ENCODE data around the gene ZFPM1.

ZFPM1 gene

GRCh38 chr16:88417684-88418476, 35.2 kb upstream of the ZFPM1 start:
- DNase-seq (ENCODE audit: low spot score): no peak

- no peak for DNase-seq (ENCODE audit: low spot score)
Measured at GRCh38 chr16:88418869-88419268, 34.2 kb upstream of the ZFPM1 start.

DNA sequence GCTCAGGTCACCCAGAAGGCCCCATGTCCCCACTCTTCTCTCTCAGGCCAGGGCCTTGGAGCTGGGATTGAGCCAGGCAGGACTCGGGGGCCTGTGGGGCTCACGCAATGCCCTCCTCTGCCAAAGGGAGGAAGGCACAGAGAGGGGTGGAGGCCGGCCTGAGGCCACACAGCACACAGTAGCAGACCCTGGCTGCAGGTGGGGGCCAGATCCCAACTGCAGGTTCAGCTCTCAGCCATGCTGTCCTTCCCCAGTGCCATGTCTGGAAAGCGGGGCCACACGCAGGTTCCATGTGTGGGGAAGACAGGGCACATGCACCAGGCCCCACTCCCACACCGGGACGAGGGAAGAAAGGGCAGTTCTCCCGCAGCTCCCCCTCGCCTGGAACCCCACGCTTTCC, 33.3 kb upstream of the ZFPM1 start:
- no peak for DNase-seq (ENCODE audit: low spot score)

DNA sequence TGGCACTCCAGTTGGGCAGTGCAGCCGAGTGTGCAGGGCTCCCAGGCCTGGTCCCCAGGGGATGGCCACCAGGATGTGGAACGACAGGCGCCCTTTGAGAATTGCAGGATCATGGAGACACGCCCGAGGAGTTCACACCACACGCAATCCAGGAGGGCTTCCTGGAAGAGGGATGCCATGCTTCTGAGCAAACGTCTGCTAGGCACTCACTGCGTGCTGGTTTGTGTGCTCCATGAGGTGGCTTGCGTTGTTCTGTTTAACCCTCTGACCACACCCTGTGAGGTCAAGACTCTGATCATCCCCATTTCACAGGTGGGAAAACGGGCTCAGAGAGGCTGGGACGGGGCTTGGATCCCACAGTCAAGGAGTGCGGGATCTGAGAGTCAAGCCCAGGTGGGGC, 32.6 kb upstream of the ZFPM1 start:
- no peak for DNase-seq (ENCODE audit: low spot score)

- DNase-seq (ENCODE audit: low spot score): no peak
Measured at GRCh38 chr16:88421301-88421700, 31.8 kb upstream of the ZFPM1 start.

DNA sequence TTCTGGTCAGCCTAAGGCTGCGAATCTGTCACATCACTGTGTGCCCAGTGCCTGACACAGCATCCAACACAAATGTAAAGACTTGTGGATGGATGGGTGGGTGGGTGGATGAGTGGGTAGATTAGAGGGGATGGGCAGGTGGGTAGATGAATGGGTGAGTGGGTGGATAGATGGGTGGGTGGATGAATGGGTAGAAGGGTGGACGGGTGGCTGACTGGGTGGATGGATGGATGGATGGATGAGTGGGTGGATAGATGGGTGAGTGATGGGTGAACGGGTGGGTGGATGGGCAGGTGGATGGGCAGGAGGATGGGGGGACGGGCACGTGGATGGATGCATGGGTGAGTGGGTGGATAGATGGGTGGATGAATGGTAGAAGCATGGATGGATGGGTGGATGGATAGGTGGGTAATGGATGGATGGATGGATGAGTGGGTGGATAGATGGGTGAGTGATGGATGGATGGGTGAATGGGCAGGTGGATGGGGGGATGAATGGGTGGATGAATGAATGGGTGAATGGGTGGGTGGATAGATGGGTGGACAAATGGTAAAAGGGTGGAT, 31.1 kb upstream of the ZFPM1 start:
- no peak for DNase-seq (ENCODE audit: low spot score)

DNA sequence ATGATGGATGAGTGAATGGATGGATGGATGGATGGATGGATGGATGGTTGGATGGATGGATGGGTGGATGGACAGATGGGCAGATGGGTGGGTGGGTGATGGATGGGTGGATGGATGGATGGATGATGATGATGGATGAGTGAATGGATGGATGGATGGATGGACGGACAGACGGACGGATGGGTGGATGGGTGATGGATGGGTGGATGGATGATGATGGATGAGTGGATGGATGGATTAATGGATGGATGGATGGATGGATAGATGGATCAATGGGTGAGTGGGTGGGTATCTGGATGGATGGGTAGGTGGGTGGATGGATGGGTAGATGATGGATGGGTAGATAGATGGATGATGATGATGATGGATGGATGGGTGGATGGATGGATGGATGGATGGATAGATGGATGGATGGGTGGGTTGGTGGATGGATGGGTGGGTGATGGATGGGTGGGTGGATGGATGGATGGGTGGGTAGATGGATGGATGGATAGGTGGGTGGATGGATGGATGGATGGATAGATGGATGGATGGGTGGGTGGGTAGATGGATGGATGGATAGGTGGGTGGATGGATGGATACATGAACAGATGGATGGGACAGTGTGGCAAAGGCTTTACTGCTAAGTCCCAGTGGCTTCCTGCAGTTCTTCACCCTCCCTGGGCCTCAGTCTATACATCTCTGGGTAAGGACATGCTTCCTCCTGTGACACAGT, 30.2 kb upstream of the ZFPM1 start:
- no peak for DNase-seq (ENCODE audit: low spot score)

GRCh38 chr16:88423448-88423850, 29.6 kb upstream of the ZFPM1 start:
- no peak for DNase-seq (ENCODE audit: low spot score)

GRCh38 chr16:88424587-88425235, 28.4 kb upstream of the ZFPM1 start:
- no peak for DNase-seq (ENCODE audit: low spot score)

DNA sequence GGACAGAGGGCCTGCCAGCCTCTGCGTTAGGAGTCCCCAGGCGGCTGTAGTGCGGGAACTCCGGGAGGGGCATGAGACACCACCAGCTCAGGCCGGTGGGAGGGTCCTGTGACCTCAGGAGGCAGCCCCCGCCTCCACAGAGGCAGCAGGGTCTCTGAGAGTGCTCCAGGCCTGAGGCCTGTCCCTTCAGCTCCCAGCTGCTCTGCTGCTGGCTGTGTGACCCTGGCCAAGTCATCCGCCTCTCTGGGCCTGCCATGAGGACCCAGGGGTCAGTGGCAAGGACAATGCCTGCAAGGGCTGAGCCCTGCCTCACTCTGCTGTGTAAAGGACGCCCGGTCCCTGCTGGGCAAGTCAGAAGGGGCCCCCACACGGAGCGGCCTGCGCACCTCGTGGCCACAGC, 27.1 kb upstream of the ZFPM1 start:
- DNase-seq (ENCODE audit: low spot score): no peak

DNA sequence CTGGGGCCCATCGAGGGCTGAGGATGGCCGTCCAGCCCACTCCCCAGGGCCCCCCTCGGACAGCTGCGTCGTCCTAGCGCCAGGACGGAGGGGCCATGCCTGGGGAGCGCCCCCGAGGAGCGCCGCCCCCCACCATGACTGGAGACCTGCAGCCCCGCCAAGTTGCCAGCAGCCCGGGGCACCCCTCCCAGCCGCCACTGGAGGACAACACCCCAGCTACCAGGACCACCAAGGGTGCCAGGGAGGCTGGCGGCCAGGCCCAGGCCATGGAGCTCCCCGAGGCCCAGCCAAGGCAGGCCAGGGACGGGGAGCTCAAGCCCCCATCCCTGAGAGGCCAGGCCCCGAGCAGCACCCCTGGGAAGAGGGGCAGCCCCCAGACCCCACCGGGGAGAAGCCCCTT, 25.7 kb upstream of the ZFPM1 start:
- DNase-seq (ENCODE audit: low spot score): no peak

DNA sequence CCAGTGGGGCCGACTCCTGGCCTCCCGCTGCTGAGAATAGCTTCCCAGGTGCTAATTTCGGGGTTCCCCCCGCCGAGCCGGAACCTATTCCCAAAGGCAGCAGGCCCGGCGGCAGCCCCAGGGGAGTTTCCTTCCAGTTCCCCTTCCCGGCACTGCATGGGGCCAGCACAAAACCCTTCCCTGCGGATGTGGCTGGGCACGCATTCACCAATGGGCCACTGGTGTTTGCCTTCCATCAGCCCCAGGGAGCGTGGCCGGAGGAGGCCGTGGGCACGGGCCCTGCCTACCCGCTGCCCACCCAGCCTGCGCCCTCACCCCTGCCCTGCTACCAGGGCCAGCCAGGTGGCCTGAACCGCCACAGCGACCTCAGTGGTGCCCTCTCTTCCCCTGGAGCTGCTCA, 24.9 kb upstream of the ZFPM1 start:
- DNase-seq (ENCODE audit: low spot score): no peak

- no peak for DNase-seq (ENCODE audit: low spot score)
Measured at GRCh38 chr16:88428616-88429386, 24.3 kb upstream of the ZFPM1 start.

DNA sequence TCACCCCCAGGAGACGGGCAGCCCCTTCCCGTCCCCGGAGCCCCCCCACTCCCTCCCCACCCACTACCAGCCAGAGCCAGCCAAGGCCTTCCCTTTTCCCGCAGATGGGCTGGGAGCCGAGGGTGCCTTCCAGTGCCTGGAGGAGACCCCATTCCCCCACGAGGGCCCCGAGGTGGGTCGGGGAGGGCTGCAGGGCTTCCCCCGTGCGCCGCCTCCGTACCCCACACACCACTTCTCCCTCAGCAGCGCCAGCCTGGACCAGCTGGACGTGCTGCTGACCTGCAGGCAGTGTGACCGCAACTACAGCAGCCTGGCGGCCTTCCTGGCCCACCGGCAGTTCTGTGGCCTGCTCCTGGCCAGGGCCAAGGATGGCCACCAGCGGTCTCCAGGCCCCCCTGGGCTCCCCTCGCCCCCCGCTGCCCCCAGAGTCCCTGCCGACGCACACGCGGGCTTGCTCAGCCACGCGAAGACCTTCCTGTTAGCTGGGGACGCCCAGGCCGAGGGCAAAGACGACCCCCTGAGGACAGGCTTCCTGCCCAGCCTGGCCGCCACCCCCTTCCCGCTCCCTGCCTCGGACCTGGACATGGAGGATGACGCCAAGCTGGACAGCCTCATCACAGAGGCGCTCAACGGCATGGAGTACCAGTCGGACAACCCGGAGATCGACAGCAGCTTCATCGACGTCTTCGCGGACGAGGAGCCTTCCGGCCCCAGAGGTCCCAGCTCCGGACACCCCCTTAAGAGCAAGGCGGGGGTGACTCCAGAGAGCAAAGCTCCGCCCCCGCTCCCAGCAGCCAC, 23.5 kb upstream of the ZFPM1 start:
- no peak for DNase-seq (ENCODE audit: low spot score)

- DNase-seq (ENCODE audit: low spot score): no peak
Measured at GRCh38 chr16:88430185-88430523, 22.9 kb upstream of the ZFPM1 start.

- DNase-seq (ENCODE audit: low spot score): no peak
Measured at GRCh38 chr16:88430524-88431446, 22.3 kb upstream of the ZFPM1 start.

DNA sequence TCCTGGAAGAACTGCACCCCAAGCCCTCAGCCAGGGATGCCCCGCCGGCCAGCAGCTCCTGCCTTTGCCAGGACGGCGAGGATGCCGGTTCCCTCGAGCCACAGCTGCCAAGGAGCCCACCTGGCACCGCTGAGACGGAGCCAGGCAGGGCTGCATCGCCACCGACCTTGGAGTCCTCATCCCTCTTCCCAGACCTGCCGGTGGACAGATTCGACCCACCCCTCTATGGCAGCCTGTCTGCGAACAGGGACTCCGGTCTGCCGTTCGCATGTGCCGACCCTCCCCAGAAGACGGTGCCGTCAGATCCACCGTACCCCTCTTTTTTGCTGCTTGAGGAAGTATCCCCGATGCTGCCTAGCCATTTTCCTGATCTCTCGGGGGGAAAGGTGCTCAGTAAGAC, 21.4 kb upstream of the ZFPM1 start:
- no peak for DNase-seq (ENCODE audit: low spot score)

- no peak for DNase-seq (ENCODE audit: low spot score)
Measured at GRCh38 chr16:88432174-88432573, 20.9 kb upstream of the ZFPM1 start.

DNA sequence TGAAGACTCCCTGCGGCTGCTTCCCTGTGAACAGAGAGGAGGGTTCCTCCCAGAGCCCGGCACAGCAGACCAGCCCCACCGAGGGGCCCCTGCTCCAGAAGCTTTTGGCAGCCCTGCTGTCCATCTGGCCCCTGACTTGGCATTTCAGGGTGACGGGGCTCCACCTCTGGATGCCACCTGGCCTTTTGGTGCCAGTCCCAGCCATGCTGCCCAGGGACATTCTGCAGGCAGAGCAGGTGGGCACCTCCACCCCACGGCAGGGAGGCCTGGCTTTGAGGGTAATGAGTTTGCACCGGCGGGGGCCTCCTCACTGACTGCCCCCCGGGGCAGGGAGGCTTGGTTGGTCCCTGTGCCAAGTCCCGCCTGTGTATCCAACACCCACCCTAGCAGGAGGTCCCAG, 20.3 kb upstream of the ZFPM1 start:
- DNase-seq (ENCODE audit: low spot score): no peak

DNA sequence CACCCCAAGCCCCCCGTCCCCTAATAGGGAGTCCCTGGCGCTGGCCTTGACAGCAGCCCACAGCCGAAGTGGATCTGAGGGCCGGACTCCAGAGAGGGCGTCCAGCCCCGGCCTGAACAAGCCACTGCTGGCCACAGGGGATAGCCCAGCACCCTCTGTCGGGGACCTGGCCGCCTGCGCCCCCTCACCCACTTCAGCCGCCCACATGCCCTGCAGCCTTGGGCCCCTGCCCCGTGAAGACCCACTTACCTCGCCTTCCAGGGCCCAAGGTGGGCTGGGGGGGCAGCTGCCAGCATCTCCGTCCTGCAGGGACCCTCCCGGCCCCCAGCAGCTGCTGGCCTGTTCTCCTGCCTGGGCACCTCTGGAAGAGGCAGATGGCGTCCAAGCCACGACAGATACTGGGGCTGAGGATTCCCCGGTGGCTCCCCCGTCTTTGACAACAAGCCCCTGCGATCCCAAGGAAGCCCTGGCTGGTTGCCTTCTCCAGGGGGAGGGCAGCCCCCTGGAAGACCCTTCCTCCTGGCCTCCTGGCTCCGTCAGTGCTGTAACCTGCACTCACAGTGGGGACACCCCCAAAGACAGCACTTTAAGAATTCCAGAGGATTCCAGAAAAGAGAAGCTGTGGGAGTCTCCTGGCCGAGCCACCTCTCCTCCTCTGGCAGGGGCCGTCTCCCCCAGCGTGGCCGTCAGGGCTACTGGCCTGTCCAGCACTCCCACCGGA, 19.3 kb upstream of the ZFPM1 start:
- DNase-seq (ENCODE audit: low spot score): no peak
